Activated CD4-positive, alpha-beta T cell treated with anti-CD3 and anti-CD28 coated beads, Interleukin-2, amount 50 U/mL, for 4 hours (primary cell): ENCODE results near the gene GOLT1B.

Experiments used
- DNase-seq, 2 experiments: peaks; one replicate each; pipeline ENCODE4 v3.0.0-alpha.2; 2020

GOLT1B gene

GRCh38 chr12:21526053-21526452 is 24.5 kb downstream of the GOLT1B start, which contains the start of gene SPX:
Gene SPX, plus strand, starts transcription at chr12:21526296. Its CDS starts 177 bp downstream, at chr12:21526473.
- DNase-seq, result no peak

DNA sequence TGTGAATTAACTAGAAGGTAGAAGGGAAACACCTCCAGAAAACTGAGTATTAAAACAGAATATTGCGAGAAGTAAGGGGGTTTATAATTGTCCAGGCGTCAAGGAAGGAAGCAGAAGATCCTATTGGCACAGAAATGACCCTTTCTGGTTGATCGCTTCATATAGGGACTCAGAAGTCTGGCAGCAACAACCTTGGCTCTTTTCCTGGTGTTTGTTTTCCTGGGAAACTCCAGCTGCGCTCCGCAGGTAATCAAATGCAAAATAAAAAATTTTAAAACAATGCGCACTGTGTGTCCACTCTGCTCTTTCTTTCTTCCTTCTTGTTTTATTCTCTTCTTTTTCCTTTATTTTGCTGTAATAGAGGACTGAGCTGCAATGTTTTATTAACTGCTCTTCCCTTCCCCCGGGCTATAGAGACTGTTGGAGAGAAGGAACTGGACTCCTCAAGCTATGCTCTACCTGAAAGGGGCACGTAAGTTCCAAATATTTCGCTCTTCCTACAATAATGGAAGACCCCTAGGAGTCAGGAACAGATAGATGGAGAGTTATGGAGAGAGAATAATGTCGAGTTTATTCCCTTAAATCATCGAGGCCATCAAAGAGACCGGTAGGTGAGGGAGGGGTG is 25.2 kb downstream of the GOLT1B start:
- no peak for DNase-seq

DNA sequence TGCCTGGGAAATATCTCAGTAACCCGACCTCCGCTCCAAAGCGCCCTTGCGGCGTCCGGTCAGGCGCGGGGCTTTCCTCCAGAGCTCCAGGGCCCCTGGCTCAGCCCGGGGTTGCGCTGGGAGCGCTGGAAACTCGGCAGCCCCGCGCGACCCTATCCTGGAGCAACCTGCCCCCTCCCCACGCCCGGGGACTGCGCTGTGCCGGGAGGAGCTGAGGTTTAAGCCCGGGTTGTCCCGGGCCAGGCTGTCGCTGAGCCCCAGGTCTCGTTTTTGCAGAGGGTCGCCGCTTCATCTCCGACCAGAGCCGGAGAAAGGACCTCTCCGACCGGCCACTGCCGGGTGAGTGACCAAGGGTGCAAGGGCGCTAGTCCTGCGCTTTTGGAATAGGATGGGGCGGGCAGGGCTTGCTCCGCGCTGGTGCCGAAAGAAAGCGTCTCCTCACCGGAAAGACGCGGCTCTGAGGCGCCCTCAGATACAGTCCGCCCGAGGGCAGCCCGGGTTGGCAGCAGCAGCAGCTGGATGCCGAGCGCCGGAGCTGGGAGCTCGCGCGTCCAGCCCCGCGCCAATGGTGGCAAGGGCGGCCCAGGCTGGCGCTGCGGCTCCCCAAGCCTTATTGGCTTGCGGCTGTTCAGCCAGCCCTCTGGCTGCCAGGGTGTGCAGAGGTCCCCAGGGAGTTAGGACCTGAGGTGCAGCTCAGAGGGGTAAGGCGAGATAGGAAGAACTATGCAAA is 26.0 kb downstream of the GOLT1B start:
- peak; percentile 34 to 46 for DNase-seq

- DNase-seq, result no peak
These were observed 27.4 kb downstream of the GOLT1B start for GRCh38 chr12:21528953-21529352.

DNA sequence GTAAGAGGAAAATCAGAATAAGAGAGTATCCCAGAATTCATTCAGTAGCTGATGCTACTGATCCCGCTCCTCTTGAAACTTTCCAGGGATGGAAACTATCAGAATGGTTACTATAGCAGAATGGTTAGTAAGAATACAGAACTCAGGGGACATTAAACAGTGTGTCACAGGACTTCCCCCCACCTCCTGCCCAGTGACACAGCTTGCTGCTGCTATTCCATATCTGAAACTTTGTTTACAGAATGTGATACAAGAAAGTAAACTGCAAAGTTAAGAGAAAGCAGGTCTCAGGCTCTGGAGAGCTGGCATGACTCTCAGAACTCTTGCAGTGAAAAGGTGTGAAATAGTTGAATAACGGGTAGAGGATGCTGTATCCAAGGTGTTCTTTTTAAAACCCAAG is 27.9 kb downstream of the GOLT1B start:
- DNase-seq, result no peak

DNA sequence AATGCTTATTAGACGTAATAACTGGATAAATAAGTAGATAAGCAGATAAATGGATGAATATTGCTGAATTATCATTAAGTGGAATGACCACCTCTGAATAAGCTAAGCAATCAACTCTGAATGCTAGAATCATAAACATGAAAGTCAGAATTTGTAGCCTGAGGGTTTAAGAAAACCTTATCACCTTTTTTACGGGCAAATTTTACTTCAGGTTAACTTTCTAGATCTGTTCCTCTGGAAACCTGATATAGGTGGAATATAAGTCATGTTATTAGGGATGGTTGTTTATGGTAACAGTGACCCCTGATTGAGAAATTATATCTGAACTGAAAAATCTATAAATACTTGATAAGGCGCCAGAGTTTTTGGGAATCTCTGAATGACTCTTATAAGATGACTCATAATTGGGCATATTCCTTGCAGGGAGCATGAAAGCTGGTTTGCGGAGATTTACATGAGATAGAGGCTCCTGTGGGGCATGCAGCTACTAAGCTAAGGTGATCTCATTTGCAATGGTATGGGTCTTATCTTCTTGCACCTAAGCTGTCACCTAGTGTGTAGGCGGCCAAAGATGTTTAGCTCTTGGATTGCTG is 36.6 kb downstream of the GOLT1B start:
- DNase-seq, result no peak

DNA sequence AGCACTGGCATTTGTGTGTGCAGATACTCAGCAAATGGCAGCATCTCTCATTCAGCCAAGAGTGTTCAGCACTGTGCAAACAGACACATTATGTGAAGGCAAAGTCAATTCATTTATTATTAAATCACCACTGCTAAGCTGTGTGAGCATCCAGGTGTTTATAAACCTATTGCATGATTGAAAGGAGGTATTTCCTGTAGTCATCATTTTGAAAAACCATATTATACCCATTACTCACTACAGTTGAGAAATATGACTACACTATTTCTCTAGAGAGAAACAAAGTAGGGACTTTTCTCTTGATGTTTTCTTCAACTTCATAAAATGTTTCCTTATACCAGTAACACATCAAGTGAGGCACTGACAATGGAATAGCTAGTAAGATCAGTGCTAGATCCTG is 38.2 kb downstream of the GOLT1B start:
- no peak for DNase-seq

DNA sequence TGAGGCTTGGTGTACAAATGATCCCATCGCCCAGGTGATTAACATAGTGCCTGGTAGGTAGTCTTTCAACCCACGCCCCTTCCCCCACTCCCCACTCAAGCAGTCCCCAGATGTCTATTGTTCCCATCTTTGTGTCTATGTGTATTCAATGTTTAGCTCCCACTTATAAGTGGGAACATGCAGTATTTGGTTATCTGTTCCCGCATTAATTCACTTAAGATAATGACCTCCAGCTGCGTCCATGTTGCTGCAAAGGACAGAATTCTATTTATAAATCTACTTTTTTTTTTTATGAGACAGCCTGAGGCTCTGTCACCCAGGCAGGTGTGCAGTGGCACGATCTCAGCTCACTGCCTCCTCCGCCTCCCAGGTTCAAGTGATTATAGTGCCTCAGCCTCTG is 40.2 kb downstream of the GOLT1B start:
- DNase-seq, result no peak

DNA sequence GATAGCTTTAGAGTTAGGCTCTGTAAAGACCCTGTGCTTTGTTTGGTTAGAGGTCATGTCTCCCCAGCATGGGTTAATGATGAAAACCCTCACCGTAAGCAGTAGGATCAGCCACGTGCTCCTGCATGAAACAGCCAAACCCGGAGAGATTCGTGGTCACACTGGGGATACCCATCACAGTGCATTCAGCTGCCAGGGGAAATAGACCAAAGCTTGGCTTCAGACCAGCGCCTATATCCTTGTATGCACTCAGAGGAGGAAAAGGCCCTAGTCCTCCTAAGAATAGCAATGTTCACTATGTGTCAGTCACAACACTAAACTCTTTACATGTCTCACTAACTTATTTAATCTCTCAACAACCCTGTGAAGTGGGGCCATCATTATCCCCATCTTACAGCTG is 40.8 kb downstream of the GOLT1B start:
- DNase-seq, result no peak

- no peak for DNase-seq
These were observed 41.6 kb downstream of the GOLT1B start for GRCh38 chr12:21543151-21543550.

- no peak for DNase-seq
These were observed 44.0 kb downstream of the GOLT1B start for GRCh38 chr12:21545557-21545956.

GRCh38 chr12:21546716-21547115 is 45.1 kb downstream of the GOLT1B start:
- DNase-seq, result no peak

- no peak for DNase-seq
These were observed 45.8 kb downstream of the GOLT1B start for GRCh38 chr12:21547437-21547836.

GRCh38 chr12:21551841-21552465 is 50.4 kb downstream of the GOLT1B start:
- no peak for DNase-seq

GRCh38 chr12:21552635-21553328 is 51.2 kb downstream of the GOLT1B start:
- DNase-seq, result no peak

DNA sequence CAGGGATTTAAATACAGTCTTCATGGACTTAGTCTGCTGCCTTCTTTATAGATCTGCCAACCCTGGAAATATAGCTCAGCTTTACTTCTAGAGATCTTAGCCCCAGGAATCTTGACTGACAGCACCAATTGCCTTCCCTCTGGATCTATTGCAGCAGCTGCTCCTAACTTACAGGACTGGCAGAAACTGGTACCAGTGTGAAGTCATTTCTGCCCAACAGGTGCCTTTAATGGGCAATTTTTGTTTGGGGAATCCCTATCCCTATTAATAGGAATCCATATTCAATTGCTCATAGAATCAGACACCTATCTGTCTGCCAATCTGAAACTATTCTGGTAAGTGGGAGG is 51.7 kb downstream of the GOLT1B start:
- no peak for DNase-seq

DNA sequence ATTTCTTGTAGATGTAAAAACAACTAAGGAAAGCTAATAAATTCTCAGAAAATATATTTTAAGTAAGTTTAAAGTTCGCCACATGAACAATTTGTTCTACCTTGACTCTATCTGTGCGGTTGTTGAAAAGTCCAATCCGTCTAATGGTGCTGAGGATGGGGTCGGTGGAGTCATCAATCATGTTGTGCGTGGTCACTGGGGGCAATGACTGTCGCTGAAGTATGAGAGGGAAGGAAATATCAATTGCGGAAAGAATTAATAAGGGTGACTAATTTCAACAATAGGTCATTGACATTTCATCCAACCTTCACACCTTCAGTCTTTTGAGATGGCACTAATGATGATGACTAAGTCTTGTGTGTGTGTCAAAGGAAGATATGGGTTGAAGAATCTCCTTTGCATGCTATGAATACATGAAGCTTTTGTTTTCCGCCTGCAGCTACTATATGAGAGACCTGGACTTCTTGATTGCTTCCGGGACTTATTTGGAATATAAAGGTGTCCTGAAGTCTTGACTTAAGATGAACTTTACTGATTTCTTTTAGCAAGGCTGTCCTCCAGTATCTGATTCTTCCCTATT is 56.6 kb downstream of the GOLT1B start:
- no peak for DNase-seq

DNA sequence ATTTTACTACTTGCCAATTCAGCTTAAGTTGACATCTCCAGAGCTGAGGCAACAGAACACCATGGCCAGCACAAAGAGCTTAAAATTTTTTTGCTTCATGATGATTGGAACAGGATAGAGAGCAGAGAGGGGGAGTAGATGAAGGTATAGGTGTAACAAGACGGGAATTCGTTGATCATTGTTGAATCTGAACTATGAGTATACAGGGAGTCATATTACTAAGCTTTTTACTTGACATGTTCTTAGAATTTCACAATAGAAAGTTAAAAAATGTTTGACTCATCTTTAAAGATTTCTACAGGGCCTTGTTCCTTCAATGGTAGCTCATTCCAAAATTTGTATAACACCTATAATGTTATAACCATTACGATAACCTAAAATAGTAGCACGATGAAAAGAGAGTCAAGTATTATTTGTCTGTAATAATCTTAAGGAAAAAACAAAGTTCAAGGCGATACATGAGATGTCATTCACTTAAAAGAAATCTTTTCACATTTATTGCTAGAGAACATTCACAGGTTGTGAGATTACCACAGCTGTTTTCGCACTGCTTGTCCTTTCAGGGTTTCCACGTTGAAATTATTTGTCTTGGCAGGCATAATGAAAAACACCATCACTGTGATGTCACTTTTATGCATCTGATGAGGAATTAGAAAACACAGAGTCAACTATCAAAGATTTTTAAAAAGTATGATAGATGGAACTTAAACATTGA is 58.4 kb downstream of the GOLT1B start:
- DNase-seq, result no peak

GRCh38 chr12:21561158-21561557 is 59.6 kb downstream of the GOLT1B start:
- DNase-seq, result no peak

DNA sequence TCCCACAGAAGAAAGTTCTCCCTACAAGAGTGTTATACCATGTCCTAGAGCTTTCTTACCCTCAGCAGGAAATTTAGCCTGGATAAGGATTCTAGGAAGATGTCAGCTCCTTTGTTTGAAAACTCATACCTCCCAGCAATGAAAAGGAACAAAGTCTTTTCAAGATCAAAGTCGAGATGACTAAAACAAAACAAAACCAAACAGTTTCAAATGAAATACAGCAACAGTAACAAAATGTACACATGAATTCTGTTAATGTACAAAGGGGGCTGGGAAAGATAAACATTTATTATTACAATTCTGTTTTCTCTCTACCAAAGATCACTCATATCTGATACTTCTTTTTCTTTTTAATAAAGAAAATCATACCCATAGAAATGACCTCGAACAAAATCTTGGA is 61.3 kb downstream of the GOLT1B start:
- DNase-seq, result no peak

GRCh38 chr12:21566223-21566906 is 64.8 kb downstream of the GOLT1B start:
- DNase-seq, result no peak
